Measurements from ENCODE around the gene RASAL3. TPM values are rescaled to one million over a fixed set of nuclear protein-coding genes. Genes with fewer than 3 reads are reported as not detected.

The RASAL3 gene
- total RNA-seq, 1 donor from 2014 or later: 89.3 TPM

DNA sequence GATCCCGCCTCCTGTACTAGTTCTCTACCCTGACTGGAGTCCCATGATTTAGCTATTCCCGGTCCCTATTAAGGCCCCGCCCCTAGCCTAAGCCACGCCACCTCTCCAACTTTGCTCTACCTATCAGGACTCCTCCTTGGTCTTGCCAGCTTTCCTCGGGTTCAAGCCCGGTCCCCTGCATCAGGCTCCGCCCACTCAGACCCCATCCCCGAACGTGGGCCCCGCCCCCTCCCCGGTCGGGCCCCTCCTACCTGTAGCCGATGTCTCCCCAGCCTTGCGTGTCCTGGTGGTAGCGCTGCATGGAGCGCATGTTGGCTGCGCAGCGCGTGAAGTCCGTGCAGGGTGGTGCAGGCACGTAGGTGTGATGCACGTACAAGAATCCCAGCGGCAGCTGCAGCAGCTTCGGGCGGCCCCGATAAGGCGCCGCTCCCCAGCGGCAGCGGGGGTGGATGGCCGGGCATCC lies 7.3 kb upstream of the RASAL3 start:
- intact Hi-C loops (cut with micrococcal nuclease): no loop called here
- no peak overlapping the region for H3K4me3 Mint-ChIP-seq
- no peaks in the 10 kb centered on the region for H3K36me3 Mint-ChIP-seq (ENCODE audit: low read depth)
- no peaks in the 10 kb centered on the region for H3K9me3 Mint-ChIP-seq
- ChIA-PET POLR2A (no interaction called here), CTCF (no interaction called here)
- ATAC-seq (ENCODE audit: low read depth): no peak
- H3K27ac Mint-ChIP-seq: no peak overlapping the region
- H3K27me3 Mint-ChIP-seq: peaks cover 15% of the 10 kb centered on the region
- no peak for TF ChIP-seq CTCF (IDR thresholded peaks at IDR 0.05)
- H3K4me1 Mint-ChIP-seq: peaks cover 26% of the 10 kb centered on the region
- no peak for DNase-seq

DNA sequence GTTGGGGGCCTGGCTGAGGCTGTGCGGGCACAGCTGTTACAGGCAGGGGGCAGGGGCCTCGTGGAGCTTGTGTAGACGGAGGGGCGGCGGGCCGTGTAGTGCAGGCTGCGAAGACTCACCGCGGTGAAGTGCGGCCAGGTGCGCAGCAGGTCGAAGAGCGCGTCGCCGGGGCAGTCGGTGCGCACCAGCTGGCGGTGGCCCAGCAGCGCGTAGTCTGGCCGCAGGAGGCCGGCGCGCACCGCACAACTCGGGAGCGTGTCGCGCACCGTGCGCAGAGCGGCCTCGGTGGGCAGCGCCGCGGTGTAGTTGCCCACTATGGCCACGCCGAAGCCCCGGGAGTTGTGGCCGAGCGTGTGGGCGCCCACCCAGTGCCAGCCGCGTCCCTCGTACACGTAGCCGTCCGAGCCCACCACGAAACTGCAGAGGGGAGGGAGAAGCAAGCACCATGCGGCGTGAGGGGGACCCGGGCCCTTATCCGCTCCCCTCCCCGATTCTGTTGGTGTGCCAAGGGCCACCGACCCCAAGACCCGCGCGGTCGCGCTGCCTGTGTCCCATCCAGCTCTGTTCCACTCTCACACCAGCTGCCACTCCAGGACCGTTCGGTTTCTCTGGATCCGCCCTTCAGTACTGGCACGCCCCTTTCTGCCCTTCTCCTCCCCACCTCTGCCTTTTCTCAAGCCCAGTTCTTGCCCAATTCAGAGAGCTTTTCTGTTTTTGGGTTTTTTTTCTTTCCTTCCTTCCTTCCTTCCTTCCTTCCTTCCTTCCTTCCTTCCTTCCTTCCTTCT lies 5.4 kb upstream of the RASAL3 start:
- H3K4me1 Mint-ChIP-seq: peaks cover 33% of the 10 kb centered on the region
- CTCF ChIA-PET: no interaction called here

GRCh38 chr19:15468675-15469512 lies 4.5 kb upstream of the RASAL3 start:
- Mint-ChIP-seq H3K9me3 (no peaks in the 10 kb centered on the region), H3K4me3 (peak overlapping the region; percentile 66), H3K4me1 (peaks cover 37% of the 10 kb centered on the region), H3K27ac (no peak overlapping the region), H3K36me3 (ENCODE audit: low read depth) (peaks cover 3% of the 10 kb centered on the region), H3K27me3 (peaks cover 15% of the 10 kb centered on the region)
- DNase-seq: no peak
- intact Hi-C loops (cut with micrococcal nuclease): loop anchor here (10.0 kb wide), 1 partner anchor 86 kb away; no protein-coding TSS in a partner anchor
- ATAC-seq (ENCODE audit: low read depth): no peak
- no peak for TF ChIP-seq CTCF (IDR thresholded peaks at IDR 0.05)
- CTCF ChIA-PET: no interaction called here
- POLR2A ChIA-PET: interaction anchor here (0.5 kb wide), 1 partner anchor 636 kb away, joined by 3 read pairs; no protein-coding TSS in a partner anchor

More for the DNA sequence above, 5.4 kb upstream of the RASAL3 start:
- Mint-ChIP-seq H3K27ac (no peak overlapping the region), H3K36me3 (ENCODE audit: low read depth) (no peaks in the 10 kb centered on the region), H3K4me3 (peak overlapping the region; percentile 79), H3K9me3 (no peaks in the 10 kb centered on the region), H3K27me3 (peaks cover 15% of the 10 kb centered on the region)
- ATAC-seq (ENCODE audit: low read depth) (peak; percentile 51), DNase-seq (no peak)
- intact Hi-C loops (cut with micrococcal nuclease): loop anchor here (10.0 kb wide), 1 partner anchor 85 kb away; no protein-coding TSS in a partner anchor
- TF ChIP-seq CTCF (IDR thresholded peaks at IDR 0.05): no peak
- POLR2A ChIA-PET: interaction anchor here (0.5 kb wide), 1 partner anchor 635 kb away, joined by 3 read pairs; no protein-coding TSS in a partner anchor

DNA sequence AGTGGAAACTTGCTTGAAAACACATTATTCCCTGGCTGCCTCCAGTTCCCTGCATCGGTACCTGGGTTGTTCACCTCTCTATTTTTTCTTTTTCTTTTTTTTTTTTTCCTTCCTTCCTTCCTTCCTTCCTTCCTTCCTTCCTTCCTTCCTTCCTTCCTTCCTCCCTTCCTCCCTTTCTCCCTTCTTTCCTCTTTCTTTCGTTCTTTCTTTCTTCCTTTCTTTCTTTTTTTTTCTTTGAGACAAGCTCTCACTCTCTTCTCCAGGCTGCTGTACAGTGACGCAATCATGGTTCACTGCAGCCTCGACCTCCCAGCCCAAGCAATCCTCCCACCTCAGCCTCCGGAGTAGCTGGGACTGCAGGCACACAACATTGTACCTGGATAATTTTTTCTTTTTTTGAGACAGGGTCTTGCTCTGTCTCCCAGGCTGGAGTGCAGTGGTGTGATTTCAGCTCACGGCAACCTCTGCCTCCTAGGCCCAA lies 3.4 kb upstream of the RASAL3 start:
- H3K9me3 Mint-ChIP-seq: no peaks in the 10 kb centered on the region
- DNase-seq (no peak), ATAC-seq (ENCODE audit: low read depth) (no peak)
- POLR2A ChIA-PET: interaction anchor here (0.6 to 1.3 kb wide), 3 partner anchors 48 to 369 kb away, joined by 3 read pairs; no protein-coding TSS in a partner anchor
- no peak overlapping the region for H3K27ac Mint-ChIP-seq
- intact Hi-C loops (cut with micrococcal nuclease): loop anchor here (10.0 kb wide), 1 partner anchor 87 kb away; no protein-coding TSS in a partner anchor
- no peak overlapping the region for H3K4me3 Mint-ChIP-seq
- peaks cover 15% of the 10 kb centered on the region for H3K27me3 Mint-ChIP-seq
- CTCF ChIA-PET: interaction anchor here (1.4 kb wide), 1 partner anchor 49 kb away, joined by 4 read pairs; the partner anchor contains the start of gene AKAP8L
- peaks cover 8% of the 10 kb centered on the region for H3K36me3 Mint-ChIP-seq (ENCODE audit: low read depth)
- peaks cover 46% of the 10 kb centered on the region for H3K4me1 Mint-ChIP-seq
- no peak for TF ChIP-seq CTCF (IDR thresholded peaks at IDR 0.05)

Data from activated B cell treated with CpG ODN at 0.5 μM for 24 hours (primary cell).